ENCODE data around the gene SPIRE1.

The SPIRE1 gene

DNA sequence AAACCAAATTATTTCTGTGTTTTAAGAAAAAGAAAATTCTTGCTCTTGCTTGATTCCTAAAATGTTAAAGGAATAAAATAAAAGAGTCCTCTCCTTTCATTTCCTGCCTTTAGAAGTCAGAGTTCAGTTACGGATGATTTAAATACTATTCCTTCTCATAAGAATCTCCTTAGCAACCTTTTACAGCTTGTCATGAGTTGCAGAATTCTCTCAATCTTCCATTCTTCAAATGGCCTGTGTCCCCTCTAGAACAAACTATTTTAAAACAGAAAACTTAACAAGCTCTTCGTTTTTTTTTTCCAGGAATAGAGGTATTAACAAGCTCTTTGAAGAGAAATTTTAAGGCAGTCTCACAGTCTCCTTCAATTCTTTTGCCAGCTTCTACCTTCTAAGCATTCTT is 42.2 kb downstream of the SPIRE1 start:
- TF ChIP-seq CTCF (IDR thresholded peaks at IDR 0.05; ENCODE audit: low read depth, low read length) = no peak
- no peak overlapping the region for H3K4me3 ChIP-seq (ENCODE audit: low read depth, low read length)

DNA sequence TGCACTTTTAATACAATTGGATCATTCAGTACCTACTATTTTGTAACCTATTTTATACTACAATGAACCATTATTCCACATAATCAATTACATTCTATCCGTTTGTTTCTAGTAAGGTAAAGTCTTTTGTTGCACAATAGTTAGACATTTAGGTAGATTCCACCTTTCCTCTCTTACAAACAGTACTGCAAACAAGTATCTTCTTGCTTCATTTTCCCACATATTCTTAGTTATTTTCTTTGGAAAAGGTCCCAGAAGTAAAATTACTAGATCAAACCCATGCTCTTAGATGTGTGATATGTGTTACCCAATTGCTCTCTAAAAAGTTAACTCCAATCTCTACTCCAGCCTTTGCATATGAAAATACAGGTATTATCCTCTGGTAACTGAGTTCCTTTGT is 49.6 kb downstream of the SPIRE1 start:
- TF ChIP-seq CTCF (IDR thresholded peaks at IDR 0.05; ENCODE audit: low read depth, low read length) = no peak

DNA sequence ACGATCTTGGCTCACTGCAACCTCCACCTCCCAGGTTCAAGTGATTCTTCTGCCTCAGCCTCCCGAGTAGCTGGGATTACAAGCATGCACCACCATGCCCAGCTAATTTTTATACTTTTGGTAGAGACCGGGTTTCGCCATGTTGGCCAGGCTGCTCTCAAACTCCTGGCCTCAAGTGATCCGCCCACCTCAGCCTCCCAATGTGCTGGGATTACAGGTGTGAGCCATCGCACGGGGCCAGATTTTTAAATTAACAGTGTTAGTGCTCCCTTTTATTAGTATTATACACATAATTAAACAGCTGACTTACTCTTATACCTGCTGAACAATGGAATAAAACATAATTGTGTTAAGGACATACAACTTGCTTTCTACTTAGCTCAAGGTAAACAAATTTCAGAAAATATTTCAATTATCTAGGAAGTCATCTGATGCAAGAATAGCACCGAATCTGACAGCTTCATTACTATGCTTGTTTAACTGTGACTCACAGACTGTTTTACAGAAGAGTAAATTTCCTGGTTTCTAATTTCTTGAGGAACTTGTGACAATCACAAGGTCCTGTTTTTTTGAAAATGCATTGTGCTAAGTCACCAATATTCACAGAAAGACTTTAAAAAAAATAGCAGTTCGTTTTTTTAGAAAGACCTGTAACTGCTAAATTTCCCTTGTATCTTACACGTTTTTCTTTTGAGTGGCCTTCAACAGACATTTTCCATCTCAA is 51.2 kb downstream of the SPIRE1 start:
- H3K4me3 ChIP-seq (ENCODE audit: low read depth, low read length) = no peak overlapping the region
- no peak for TF ChIP-seq CTCF (IDR thresholded peaks at IDR 0.05; ENCODE audit: low read depth, low read length)

More for the DNA sequence above, 49.6 kb downstream of the SPIRE1 start:
- no peak overlapping the region for H3K4me3 ChIP-seq (ENCODE audit: low read depth, low read length)

GRCh38 chr18:12604445-12605007 is 53.4 kb downstream of the SPIRE1 start:
- H3K4me3 ChIP-seq (ENCODE audit: low read depth, low read length) = no peak overlapping the region
- peak; percentile 5; the same call in 1 of the 2 replicates for TF ChIP-seq CTCF (IDR thresholded peaks at IDR 0.05; ENCODE audit: low read depth, low read length)

DNA sequence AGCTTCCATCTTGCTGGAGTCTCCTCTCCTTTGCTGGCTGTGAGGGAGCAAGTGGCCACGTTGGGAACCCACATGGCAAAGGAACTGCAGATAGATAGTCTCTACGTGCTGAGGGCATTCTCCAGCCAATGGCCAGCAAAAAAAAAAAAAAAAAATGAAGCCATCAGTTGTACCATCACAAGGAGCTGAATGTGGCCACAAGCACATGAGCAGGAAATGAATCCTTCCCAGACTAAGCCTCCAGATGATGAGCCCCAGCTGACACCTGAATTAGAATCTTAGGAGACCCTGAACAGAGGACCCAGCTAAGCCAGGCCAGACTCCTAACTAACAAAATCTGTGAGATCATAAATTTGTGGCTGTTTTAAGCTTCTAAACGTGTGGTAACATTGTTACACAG is 57.9 kb downstream of the SPIRE1 start:
- no peak for TF ChIP-seq CTCF (IDR thresholded peaks at IDR 0.05; ENCODE audit: low read depth, low read length)
- H3K4me3 ChIP-seq (ENCODE audit: low read depth, low read length) = no peak overlapping the region

- no peak overlapping the region for H3K4me3 ChIP-seq (ENCODE audit: low read depth, low read length)
- no peak for TF ChIP-seq CTCF (IDR thresholded peaks at IDR 0.05; ENCODE audit: low read depth, low read length)
Measured at GRCh38 chr18:12599543-12599942, 58.4 kb downstream of the SPIRE1 start.

DNA sequence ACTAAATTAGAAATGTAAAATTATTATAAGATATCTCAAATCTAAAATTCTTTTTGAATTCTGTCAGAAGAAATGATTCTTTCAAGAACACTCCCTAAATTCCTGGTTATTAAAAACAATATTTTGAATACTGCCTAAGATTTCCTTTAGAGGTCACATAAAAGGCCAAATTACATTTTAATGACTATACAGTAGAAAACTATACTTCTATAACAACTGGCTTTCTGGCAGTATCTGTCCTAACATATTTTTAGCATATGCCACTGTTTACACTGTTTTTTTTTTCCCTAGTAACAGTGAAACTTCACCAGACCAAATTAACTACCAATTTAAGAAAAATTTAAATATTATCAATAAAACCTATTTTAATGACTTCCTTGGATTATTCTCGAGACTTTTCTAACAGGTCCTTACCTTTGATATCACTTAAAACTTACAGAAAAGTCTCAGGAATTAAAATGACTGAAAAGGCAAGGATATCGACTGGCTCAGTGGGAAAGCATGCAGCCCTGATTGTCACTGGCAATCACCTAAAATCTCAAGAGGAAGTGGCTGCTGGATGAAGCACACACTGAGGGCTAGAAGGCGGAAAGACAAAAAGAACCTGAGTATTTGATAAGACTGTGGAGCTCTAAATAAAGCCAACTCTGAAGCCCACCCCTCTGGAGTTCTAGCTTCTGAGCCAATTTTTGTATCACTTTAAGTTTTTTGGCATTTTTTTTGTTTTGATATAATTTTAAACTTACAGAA is 59.6 kb downstream of the SPIRE1 start:
- H3K4me3 ChIP-seq (ENCODE audit: low read depth, low read length) = no peak overlapping the region
- TF ChIP-seq CTCF (IDR thresholded peaks at IDR 0.05; ENCODE audit: low read depth, low read length) = no peak
